HG03575 (cell line): ENCODE measurements around the gene PDK4.
A peak's percentile ranks its signal among the peaks of the same experiment; 100 is the strongest.
"Not testable (repeated sequence)": the region's sequence is repeated elsewhere in the genome, so short reads cannot be mapped to it uniquely, and the experiment has no call there.

Experiments used
- ATAC-seq: cut with Tn5 transposase; IDR thresholded peaks from one replicate; pipeline ENCODE4 v1.9.1; 2021; ENCODE audit not compliant: unreplicated experiment, insufficient number of reproducible peaks, low FRiP score; ENCODE audit errors: extremely low read depth

Gene PDK4

GRCh38 chr7:95608359-95609173 lies 12.2 kb upstream of the PDK4 start:
- peak; percentile 95 for ATAC-seq

- ATAC-seq = no peak
These were observed 11.2 kb upstream of the PDK4 start for GRCh38 chr7:95607561-95607960.

- no peak for ATAC-seq
These were observed 9.0 kb upstream of the PDK4 start for GRCh38 chr7:95605275-95605674.

DNA sequence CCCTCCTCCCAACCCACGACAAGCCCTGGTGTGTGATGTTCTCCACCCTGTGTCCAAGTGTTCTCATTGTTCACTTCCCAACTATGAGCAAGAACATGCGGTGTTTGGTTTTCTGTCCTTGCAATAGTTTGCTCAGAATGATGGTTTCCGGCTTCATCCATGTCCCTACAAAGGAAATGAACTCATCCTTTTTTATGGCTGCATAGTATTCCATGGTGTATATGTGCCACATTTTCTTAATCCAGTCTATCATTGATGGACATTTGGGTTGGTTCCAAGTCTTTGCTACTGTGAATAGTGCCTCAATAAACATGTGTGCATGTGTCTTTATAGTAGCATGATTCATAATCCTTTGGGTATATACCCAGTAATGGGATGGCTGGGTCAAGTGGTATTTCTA lies 8.5 kb upstream of the PDK4 start:
- not testable (repeated sequence) for ATAC-seq

- not testable (repeated sequence) for ATAC-seq
These were observed 8.1 kb upstream of the PDK4 start for GRCh38 chr7:95604397-95604796.

DNA sequence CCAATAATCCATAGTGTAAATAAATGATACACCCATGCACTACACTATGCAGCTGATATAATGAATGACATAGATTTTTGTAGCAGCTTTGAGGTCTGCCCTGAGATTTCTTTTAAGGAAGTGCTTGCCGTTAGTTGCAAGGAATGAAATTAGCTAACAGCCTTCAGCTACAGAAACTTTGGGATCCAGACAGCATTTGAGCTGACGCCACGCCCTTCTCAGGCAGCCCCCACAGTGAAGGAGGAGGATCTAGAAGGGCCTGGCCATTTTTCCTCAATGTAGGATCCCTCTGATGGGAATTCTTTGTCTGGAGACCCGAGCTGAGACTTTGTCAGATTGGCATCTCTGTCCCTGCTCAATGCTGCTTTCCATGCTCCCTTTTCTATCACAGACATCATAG lies 6.1 kb upstream of the PDK4 start:
- ATAC-seq = no peak

GRCh38 chr7:95601316-95601715 lies 5.0 kb upstream of the PDK4 start:
- ATAC-seq = no peak

- no peak for ATAC-seq
These were observed 2.8 kb upstream of the PDK4 start for GRCh38 chr7:95599069-95599468.

GRCh38 chr7:95598511-95598910 lies 2.2 kb upstream of the PDK4 start:
- ATAC-seq = no peak

DNA sequence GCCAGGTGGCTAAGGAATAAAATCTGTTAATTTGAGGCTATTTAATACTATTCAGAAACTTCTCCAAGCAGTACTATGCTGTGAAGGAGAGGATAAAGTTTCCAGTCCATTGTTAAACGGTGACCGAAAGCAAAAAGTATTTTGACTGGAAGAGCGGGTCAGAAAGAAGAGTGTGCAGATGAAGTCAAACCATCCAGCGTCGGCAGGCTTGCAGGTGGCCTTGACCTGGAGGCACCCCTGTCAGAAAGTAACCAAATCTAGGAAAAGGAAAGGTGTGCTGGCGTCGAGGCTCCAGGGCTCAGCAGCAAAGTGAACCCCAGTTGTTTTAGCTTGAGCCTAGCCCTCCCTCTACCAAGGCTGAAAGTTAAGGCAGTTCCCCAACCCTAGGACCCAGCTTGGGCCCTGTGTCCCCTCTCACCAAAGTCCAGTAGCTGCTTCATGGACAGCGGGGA lies 544 bp downstream of the PDK4 start:
- ATAC-seq = no peak

- no peak for ATAC-seq
These were observed 2.1 kb downstream of the PDK4 start for GRCh38 chr7:95594185-95594584.

GRCh38 chr7:95593343-95593742 lies 3.0 kb downstream of the PDK4 start:
- ATAC-seq = no peak

GRCh38 chr7:95592570-95592969 lies 3.7 kb downstream of the PDK4 start:
- ATAC-seq = no peak

GRCh38 chr7:95590387-95591248 lies 5.7 kb downstream of the PDK4 start:
- no peak for ATAC-seq

DNA sequence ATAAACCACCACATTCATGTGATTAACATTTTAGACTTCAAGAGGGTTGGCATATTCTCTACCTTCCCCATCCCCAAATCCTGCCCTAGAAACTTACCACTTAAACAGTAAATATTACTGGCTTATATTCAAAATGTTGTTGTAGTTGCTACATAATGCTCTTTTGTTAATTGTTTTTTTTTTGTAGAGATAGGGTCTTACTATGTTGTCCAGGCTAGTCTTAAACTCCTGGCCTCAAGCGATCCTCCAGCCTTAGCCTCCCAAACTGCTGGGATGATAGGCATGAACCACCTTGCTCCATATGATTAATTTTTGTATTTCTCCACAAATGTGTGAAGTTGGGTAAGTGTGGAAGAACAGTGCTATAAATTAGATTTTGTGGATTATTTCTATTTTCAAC lies 6.5 kb downstream of the PDK4 start:
- ATAC-seq = no peak

GRCh38 chr7:95589031-95589430 lies 7.3 kb downstream of the PDK4 start:
- no peak for ATAC-seq

DNA sequence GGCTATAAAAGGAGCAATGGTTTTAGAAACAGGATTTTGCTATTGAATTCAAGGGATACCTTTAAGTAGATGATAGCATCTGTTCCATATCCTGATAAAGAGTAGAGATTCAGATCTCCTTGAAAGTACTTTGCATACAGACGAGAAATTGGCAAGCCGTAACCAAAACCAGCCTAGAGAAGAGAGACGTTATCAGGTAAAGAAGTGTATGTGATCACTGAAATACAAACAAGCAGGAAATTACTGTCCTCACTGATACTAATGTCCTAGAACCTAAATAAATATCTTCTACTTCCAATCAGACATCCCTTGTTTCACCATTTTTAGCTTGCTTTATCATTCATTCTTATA lies 9.4 kb downstream of the PDK4 start:
- no peak for ATAC-seq

DNA sequence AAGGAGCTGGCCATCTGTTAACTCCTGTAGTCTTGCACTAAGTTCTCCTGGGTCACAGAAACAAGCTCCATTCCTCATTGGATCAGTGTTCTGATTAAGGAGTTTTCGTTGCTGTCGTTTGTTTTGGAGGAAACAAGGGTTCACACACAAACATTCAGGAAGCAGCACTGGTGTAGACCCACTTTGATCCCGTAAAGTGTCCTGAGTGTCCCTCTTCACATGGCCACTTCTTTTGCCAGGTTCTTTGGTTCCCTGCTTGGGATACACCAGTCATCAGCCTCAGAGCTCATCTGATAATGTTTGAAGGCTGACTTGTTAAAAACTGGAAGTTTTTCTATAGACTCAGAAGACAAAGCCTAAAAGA lies 10.9 kb downstream of the PDK4 start:
- ATAC-seq = no peak

DNA sequence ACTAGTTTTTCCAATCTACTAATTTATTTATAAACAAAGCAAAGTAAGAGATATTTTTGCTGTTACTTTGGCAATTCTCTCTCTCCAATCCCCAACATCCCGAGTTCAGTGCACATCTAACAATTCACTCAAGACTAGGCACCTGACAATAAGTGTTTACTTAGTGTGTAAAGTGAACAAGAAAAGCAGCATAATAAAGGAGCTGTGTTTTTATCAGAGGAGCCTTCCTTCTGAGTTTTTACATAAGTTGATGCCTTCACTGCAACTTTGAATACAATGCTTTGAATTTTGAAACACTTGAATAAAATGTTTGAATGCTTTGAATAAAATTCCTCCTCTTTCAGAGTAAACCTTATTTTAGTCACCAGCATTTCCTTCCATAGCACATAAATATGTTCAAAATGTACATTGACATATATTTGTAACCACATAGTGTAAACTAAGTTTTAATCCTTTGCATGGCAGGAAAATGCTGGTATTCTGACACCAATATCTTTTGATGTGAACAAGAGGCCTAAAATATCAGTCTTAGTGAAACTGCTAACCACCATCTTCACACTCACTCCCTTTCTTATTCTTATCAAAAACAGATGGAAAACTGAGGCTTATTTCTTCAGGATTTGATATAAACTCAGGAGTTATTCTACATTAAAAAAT lies 11.4 kb downstream of the PDK4 start:
- ATAC-seq = no peak
